IMR-90 (cell line): ENCODE measurements around the gene ATOH8.

Experiments
- CTCF ChIP-seq: conservative IDR thresholded peaks from 2 replicates; pipeline ENCODE4 v1.5.1; 2012; ENCODE audit warnings: mild to moderate bottlenecking, low read depth, low read length, improper control_type of control experiment
- POLR2A ChIP-seq: IDR thresholded peaks from 2 replicates; pipeline ENCODE4 v1.6.1; 2012; ENCODE audit warnings: mild to moderate bottlenecking, low read depth, low read length
- RFX5 ChIP-seq: IDR thresholded peaks from 2 replicates; pipeline ENCODE4 v1.8.0; 2012; ENCODE audit warnings: low read depth, mild to moderate bottlenecking, low read length, moderate library complexity
- USF2 ChIP-seq: fragments of 150-350 bp; IDR thresholded peaks from 2 replicates; pipeline ENCODE4 v1.6.1; 2017; ENCODE audit warnings: mild to moderate bottlenecking, antibody characterized with exemption, low read length, low read depth

DNA sequence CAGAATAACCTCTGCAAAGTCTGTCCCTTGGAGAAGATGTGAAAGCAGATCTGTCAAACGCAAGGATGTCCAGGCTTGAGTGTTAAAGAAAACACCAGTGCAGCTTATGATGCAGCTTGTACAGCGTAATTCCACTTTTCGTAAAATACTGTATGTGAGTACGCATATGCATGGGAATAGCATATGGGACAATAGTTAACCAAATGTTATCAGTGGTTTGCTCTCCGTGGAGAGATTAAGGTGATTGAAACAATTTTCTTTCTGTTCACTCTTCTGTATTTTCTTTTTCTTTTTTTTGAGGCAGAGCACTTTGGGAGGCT lies 27.2 kb downstream of the ATOH8 start:
- TF ChIP-seq RFX5 (no peak), CTCF (no peak), POLR2A (no peak), USF2 (no peak)
